HepG2 (cell line): ENCODE data around the gene TMEM225B. TPM values are rescaled to one million over a fixed set of nuclear protein-coding genes. Genes with fewer than 3 reads are reported as not detected.

Experiments used
- ATAC-seq: fragments of 200-7000 bp; cut with Tn5 transposase; 3 replicates; pipeline ENCODE4 v1.9.1; 2020; ENCODE audit warnings: mild to moderate bottlenecking, moderate library complexity
- BruUV-seq: library from RNA; stranded (reverse); fragments of 400-500 nt; replicated peaks from 2 replicates; lab custom pipeline; 2021; lab: Mats Ljungman, UMichigan
- CTCF ChIA-PET: fragments of 300-600 bp; formaldehyde crosslinking; extraction: SDS; loops from one replicate; lab custom pipeline; 2021; ENCODE audit warnings: low total read pairs, inconsistent platforms, low intra/inter-chr PET ratio; lab: Yijun Ruan, JAX
- POLR2A ChIA-PET: fragments of 350-600 bp; sonication (Branson Sonifier 250); formaldehyde crosslinking; loops from one replicate; lab custom pipeline; 2020; ENCODE audit warnings: antibody characterized with exemption, inconsistent platforms; lab: Yijun Ruan, JAX
- DNase-seq: peaks from one replicate; pipeline ENCODE4 v3.0.0-alpha.2; 2015; ENCODE audit warnings: low spot score
- FAIRE-seq: peaks from 3 replicates; lab custom pipeline; 2011; peaks lifted over from hg19 to GRCh38; lab: Jason Lieb, UNC
- H2AFZ ChIP-seq: one replicate; pipeline ENCODE4 v1.6.1; 2011; ENCODE audit warnings: low read length, inconsistent platforms
- H3K27ac ChIP-seq: fragments of 300-600 bp; 3 replicates; pipeline ENCODE4 v1.8.0; 2011; ENCODE audit warnings: mixed run types, mild to moderate bottlenecking, mixed read lengths, low read length, inconsistent platforms; ENCODE audit not compliant: insufficient read depth; ENCODE audit errors: extremely low read length
- H3K27me3 ChIP-seq, 2 experiments: fragments of 200-600 bp in 1 of 2; 2 replicates in 1 of 2; 3 replicates in 1 of 2; pipeline versions ENCODE4 v1.6.0 to v1.8.0; 2011; ENCODE audit warnings: low read length in 2 of 2, mild to moderate bottlenecking in 2 of 2, moderate library complexity in 2 of 2, inconsistent platforms in 1 of 2; ENCODE audit not compliant: insufficient read depth in 2 of 2, control insufficient read depth in 1 of 2
- H3K36me3 ChIP-seq, 2 experiments: fragments of 200-600 bp in 1 of 2; replicated peaks in 1 of 2; 2 replicates in 1 of 2; 3 replicates in 1 of 2; pipeline versions ENCODE4 v1.5.1 to v1.8.0; 2011; ENCODE audit warnings: low read length in 2 of 2, inconsistent platforms in 1 of 2; ENCODE audit not compliant: insufficient read depth in 2 of 2, control insufficient read depth in 1 of 2
- H3K4me1 ChIP-seq: 2 replicates; pipeline ENCODE4 v1.5.1; 2012; ENCODE audit warnings: low read length, inconsistent platforms; ENCODE audit not compliant: insufficient read depth
- H3K4me2 ChIP-seq: 2 replicates; pipeline ENCODE4 v1.6.0; 2011; ENCODE audit warnings: low read depth, low read length, inconsistent platforms
- H3K4me3 ChIP-seq, 3 experiments: fragments of 200-600 bp in 1 of 3; sonication (generic), shearing (Covaris generic) in 1 of 3; replicated peaks in 1 of 3; 2 replicates each; pipeline ENCODE4 v1.5.1; 2011 to 2016; ENCODE audit warnings: low read length in 3 of 3, inconsistent platforms in 2 of 3, low read depth in 2 of 3, mild to moderate bottlenecking in 2 of 3, control low read depth in 1 of 3, mixed read lengths in 1 of 3; ENCODE audit not compliant: insufficient read depth in 1 of 3
- H3K79me2 ChIP-seq: one replicate; pipeline ENCODE4 v1.6.1; 2011; ENCODE audit warnings: low read length, inconsistent platforms; ENCODE audit not compliant: insufficient read depth
- H3K9ac ChIP-seq: 2 replicates; pipeline ENCODE4 v1.6.0; 2011; ENCODE audit warnings: mild to moderate bottlenecking, low read depth, low read length, inconsistent platforms; ENCODE audit not compliant: insufficient read depth
- H3K9me3 ChIP-seq: 2 replicates; pipeline ENCODE4 v1.5.1; 2012; ENCODE audit warnings: mild to moderate bottlenecking, low read length
- H4K20me1 ChIP-seq: 2 replicates; pipeline ENCODE4 v1.6.0; 2011; ENCODE audit warnings: inconsistent platforms, mild to moderate bottlenecking, low read length, moderate library complexity; ENCODE audit not compliant: insufficient read depth
- BRD4 ChIP-seq: sonication (generic); formaldehyde crosslinking; IDR thresholded peaks from 2 replicates; pipeline ENCODE4 v1.4.0; 2020; ENCODE audit warnings: missing genetic modification reagents
- FOXJ3 ChIP-seq: sonication (generic); formaldehyde crosslinking; IDR thresholded peaks from 2 replicates; pipeline ENCODE4 v1.4.0; 2020; ENCODE audit warnings: missing genetic modification reagents, mild to moderate bottlenecking, borderline replicate concordance
- HHEX ChIP-seq: IDR thresholded peaks from 2 replicates; pipeline ENCODE4 v1.6.1; 2016; ENCODE audit warnings: control low read depth
- NCOR1 ChIP-seq: fragments of 200-600 bp; sonication (generic); IDR thresholded peaks from 2 replicates; pipeline ENCODE4 v1.7.0; 2017; ENCODE audit warnings: antibody characterized with exemption, low read length, borderline replicate concordance
- RBM22 ChIP-seq: fragments of 200-400 bp; formaldehyde crosslinking; optimal IDR thresholded peaks from 2 replicates; pipeline ENCODE3; 2017; ENCODE audit warnings: mild to moderate bottlenecking, low read length, moderate library complexity
- SCMH1 ChIP-seq: sonication (generic); formaldehyde crosslinking; IDR thresholded peaks from 2 replicates; pipeline ENCODE4 v1.9.0; 2021; ENCODE audit warnings: missing genetic modification reagents, mild to moderate bottlenecking, borderline replicate concordance
- TBP ChIP-seq: sonication (generic); formaldehyde crosslinking; IDR thresholded peaks from 2 replicates; pipeline ENCODE4 v1.5.0; 2020; ENCODE audit warnings: missing genetic modification reagents
- ZBTB7A ChIP-seq: sonication (generic); formaldehyde crosslinking; IDR thresholded peaks from 2 replicates; pipeline ENCODE4 v1.8.0; 2022; ENCODE audit warnings: mild to moderate bottlenecking, missing genetic modification reagents
- ZFP36L2 ChIP-seq: sonication (generic); formaldehyde crosslinking; IDR thresholded peaks from 2 replicates; pipeline ENCODE4 v1.4.0; 2020; ENCODE audit warnings: missing genetic modification reagents
- ZNF274 ChIP-seq: sonication (generic); formaldehyde crosslinking; IDR thresholded peaks from 2 replicates; pipeline ENCODE4 v1.5.1; 2020; ENCODE audit warnings: mild to moderate bottlenecking, missing genetic modification reagents
- ZNF33B ChIP-seq: sonication (generic); formaldehyde crosslinking; IDR thresholded peaks from 2 replicates; pipeline ENCODE4 v1.5.1; 2020; ENCODE audit warnings: mild to moderate bottlenecking, missing genetic modification reagents
- ZNF350 ChIP-seq: sonication (generic); formaldehyde crosslinking; IDR thresholded peaks from 2 replicates; pipeline ENCODE4 v1.4.0; 2020; ENCODE audit warnings: mild to moderate bottlenecking, low read depth, missing genetic modification reagents, borderline replicate concordance
- whole genome bisulfite sequencing: methylation state at CpG from one replicate; pipeline ENCODE4 v1.1.6; 2017; ENCODE audit warnings: low lambda C conversion rate; 5-methylcytosine and 5-hydroxymethylcytosine counted together
- in situ Hi-C: cut with HindIII; loops from 2 replicates; pipeline ENCODE4 v1.10.0; 2017; ENCODE audit warnings: low pct_unique_long_range_greater_than_20kb; ENCODE audit not compliant: extremely low pct_ligation_motif_present
- intact Hi-C: fragments of 100-400 bp; cut with micrococcal nuclease; formaldehyde crosslinking; loops from one replicate; pipeline ENCODE4 v1.10.0; 2022; ENCODE audit not compliant: unreplicated experiment
- polyA plus RNA-seq, 8 experiments: library from polyadenylated mRNA; depleted of rRNA in 3 of 8; stranded (reverse) in 7 of 8; unstranded in 1 of 8; fragments of >200 nt; fragmentation: Illumina TruSeq in 4 of 8; extraction: Trizol in 4 of 8; gene quantifications; 2 replicates each; pipeline versions ENCODE4 v1.2.1 to v1.2.3, GENCODE V29; 2011 to 2016; ENCODE audit warnings: low read depth in 4 of 8, missing spikeins in 1 of 8, mixed read lengths in 1 of 8; ENCODE audit not compliant: insufficient read depth in 1 of 8
- total RNA-seq, 5 experiments: library from RNA; depleted of rRNA; stranded (reverse); fragments of >200 nt; fragmentation: Illumina TruSeq; extraction: Trizol; gene quantifications; 2 replicates each; pipeline ENCODE4 v1.2.3, GENCODE V29; 2016; ENCODE audit warnings: low read depth in 1 of 5
- TF ChIP-seq, protein P1 (sequence below): conservative IDR thresholded peaks from 2 replicates; pipeline ENCODE4 v1.6.1; 2018; ENCODE audit warnings: missing genetic modification reagents

Gene TMEM225B
- total and polyA plus RNA-seq, 2 of the 13 experiments (the other 11 are each of a cell fraction or from before 2014, with no cell fraction given): 0.78 to 0.95 TPM

DNA sequence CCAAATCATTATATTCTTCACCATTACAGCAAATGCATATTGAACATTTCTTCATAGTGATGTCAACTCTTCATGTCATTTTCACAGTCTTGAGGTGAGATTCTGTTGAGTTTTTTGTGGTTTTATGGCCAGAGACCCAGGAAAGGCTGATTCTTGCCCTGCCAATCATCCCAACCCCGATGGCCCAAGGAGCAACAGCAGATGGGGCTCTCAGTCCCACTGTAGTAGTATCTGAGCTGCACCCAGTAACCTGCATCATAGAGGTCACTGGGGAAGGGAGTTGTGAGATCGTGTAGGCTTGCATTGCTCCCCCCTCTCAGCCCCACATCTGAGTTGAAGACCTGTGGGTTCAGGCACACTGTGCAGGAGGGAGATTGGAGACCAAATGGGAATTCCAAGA lies 45.4 kb downstream of the TMEM225B start:
- FAIRE-seq: no peak

DNA sequence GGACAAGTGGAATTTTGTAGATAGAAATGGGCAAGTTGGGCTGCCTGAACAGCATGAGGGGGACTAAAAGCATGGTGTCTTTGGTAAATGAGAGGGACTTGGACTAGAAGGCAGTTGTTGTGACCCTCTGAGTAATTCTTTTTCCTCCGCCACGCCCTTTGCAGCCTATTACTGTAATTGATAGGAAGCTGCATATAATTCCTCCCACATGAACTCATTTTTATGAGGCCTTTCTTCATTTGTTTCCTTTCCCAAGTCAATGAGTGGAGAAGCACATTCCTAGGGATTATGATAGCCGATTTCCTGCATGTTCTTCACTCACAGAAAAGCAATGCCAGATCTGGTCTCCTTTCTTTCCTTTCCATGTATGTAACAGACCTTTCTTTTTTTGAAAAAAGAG lies 46.4 kb downstream of the TMEM225B start:
- ATAC-seq: no peak
- no peaks in the 10 kb centered on the region for H3K79me2 ChIP-seq
- H3K4me3 ChIP-seq: no peak overlapping the region
- ChIA-PET POLR2A (no interaction called here), CTCF (no interaction called here)
- BruUV-seq: no TSS peak
- intact Hi-C loops: no loop called here
- no peaks in the 10 kb centered on the region; a peak in 2 of 5 replicates for H3K36me3 ChIP-seq
- WGBS: 100% methylated on average over 3 of the region's 3 CpGs
- H3K9ac ChIP-seq: no peak overlapping the region
- H4K20me1 ChIP-seq: no peaks in the 10 kb centered on the region
- H3K4me1 ChIP-seq: no peaks in the 10 kb centered on the region
- in situ Hi-C loops: no loop called here
- no peak overlapping the region for H3K4me2 ChIP-seq
- H3K27me3 ChIP-seq: no peaks in the 10 kb centered on the region
- DNase-seq: no peak
- H3K9me3 ChIP-seq: no peaks in the 10 kb centered on the region
- TF ChIP-seq ZBTB7A (no peak), HHEX (CRISPR knock-in tag) (no peak)
- H2AFZ ChIP-seq: no peak overlapping the region
- FAIRE-seq: no peak
- H3K27ac ChIP-seq: no peak overlapping the region

More for the DNA sequence above, 45.4 kb downstream of the TMEM225B start:
- Histone ChIP-seq H3K9ac (no peak overlapping the region), H4K20me1 (no peaks in the 10 kb centered on the region), H3K27me3 (no peaks in the 10 kb centered on the region), H3K36me3 (no peaks in the 10 kb centered on the region; a peak in 2 of 5 replicates), H3K4me2 (no peak overlapping the region), H3K9me3 (no peaks in the 10 kb centered on the region), H3K27ac (no peak overlapping the region), H3K79me2 (no peaks in the 10 kb centered on the region), H3K4me3 (no peak overlapping the region), H2AFZ (no peak overlapping the region), H3K4me1 (no peaks in the 10 kb centered on the region)
- intact Hi-C loops (no loop called here), in situ Hi-C loops (no loop called here)
- TF ChIP-seq RBM22 (no peak), HHEX (CRISPR knock-in tag) (no peak), NCOR1 (no peak), ZFP36L2 (CRISPR knock-in tag) (no peak), TBP (no peak), SCMH1 (CRISPR knock-in tag) (no peak), FOXJ3 (CRISPR knock-in tag) (no peak), ZNF33B (CRISPR knock-in tag) (no peak), BRD4 (CRISPR knock-in tag) (no peak), ZNF274 (no peak), ZNF350 (CRISPR knock-in tag) (no peak)
- TF ChIP-seq, protein P1, sequence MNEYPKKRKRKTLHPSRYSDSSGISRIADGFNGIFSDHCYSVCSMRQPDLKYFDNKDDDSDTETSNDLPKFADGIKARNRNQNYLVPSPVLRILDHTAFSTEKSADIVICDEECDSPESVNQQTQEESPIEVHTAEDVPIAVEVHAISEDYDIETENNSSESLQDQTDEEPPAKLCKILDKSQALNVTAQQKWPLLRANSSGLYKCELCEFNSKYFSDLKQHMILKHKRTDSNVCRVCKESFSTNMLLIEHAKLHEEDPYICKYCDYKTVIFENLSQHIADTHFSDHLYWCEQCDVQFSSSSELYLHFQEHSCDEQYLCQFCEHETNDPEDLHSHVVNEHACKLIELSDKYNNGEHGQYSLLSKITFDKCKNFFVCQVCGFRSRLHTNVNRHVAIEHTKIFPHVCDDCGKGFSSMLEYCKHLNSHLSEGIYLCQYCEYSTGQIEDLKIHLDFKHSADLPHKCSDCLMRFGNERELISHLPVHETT (CRISPR knock-in tag): no peak
- no TSS peak for BruUV-seq
- WGBS: 72% methylated on average over 2 of the region's 2 CpGs
- POLR2A ChIA-PET: no interaction called here
- DNase-seq (no peak), ATAC-seq (no peak)
- CTCF ChIA-PET: no interaction called here
